ENCODE measurements around the gene GJB3. TPM values are rescaled to one million over a fixed set of nuclear protein-coding genes. Genes with fewer than 3 reads are reported as not detected.
"Not testable (repeated sequence)": the region's sequence is repeated elsewhere in the genome, so short reads cannot be mapped to it uniquely, and the experiment has no call there.

The GJB3 gene
- total and polyA plus RNA-seq, 2 donors (not counting 1 experiment from before 2014, with no cell fraction given), result not detected

DNA sequence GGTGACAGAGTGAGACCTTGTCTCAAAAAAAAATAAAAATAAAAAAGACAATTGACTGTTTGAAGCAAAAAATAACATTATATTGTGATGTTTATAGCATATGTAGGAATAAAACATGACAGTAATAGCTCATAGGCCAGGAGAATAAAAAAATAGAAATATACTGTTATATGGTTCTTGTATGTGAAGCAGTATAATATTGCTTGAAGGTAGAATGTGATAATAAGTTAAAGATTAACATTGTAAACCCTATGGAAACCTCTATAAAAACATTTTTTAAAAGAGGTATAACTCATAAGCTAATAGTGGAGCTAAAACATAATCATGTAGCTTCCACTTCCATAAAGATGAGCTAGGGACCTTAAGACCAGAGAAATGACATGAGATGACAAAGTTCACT lies 35.3 kb downstream of the GJB3 start:
- Histone ChIP-seq H4K20me1 (ENCODE audit: control insufficient read depth, insufficient read depth, low read length, poor library complexity, severe bottlenecking) (no peaks in the 10 kb centered on the region), H3K79me2 (ENCODE audit: control insufficient read depth, insufficient read depth, low read length) (no peaks in the 10 kb centered on the region), H3K27ac (ENCODE audit: low read length in 2 of 2) (no peak overlapping the region), H3K4me1 (ENCODE audit: control insufficient read depth in 2 of 2, insufficient read depth in 2 of 2, low read length in 2 of 2) (no peaks in the 10 kb centered on the region), H3K9ac (ENCODE audit: low read length) (no peak overlapping the region), H3K9me3 (ENCODE audit: control extremely low read depth in 1 of 3, control insufficient read depth in 2 of 3, insufficient read depth in 1 of 3, low read length in 2 of 3) (peaks cover 0 to 3% (median 1%) of the 10 kb centered on the region in 3 donors), H3K4me3 (ENCODE audit: control extremely low read depth in 1 of 5, extremely low read depth in 1 of 5, insufficient read depth in 1 of 5, low read depth in 2 of 5, low read length in 4 of 5) (no peak overlapping the region), H2AFZ (ENCODE audit: insufficient read depth, low read depth, low read length, poor library complexity, severe bottlenecking) (no peak overlapping the region), H3K27me3 (replicated peaks in 1 of 4; ENCODE audit: control extremely low read depth in 1 of 4, control insufficient read depth in 3 of 4, insufficient read depth in 4 of 4, low read length in 3 of 4) (no peaks in the 10 kb centered on the region), H3K36me3 (replicated peaks in 1 of 2; ENCODE audit: control extremely low read depth in 1 of 2, control insufficient read depth in 1 of 2, extremely low read depth in 1 of 2, insufficient read depth in 2 of 2, low read length in 1 of 2) (no peaks in the 10 kb centered on the region), H3K4me2 (replicated peaks; ENCODE audit: low read depth, low read length, poor library complexity, severe bottlenecking) (no peak overlapping the region)
- POLR2A ChIA-PET, result no interaction called here
- H3K9me3 Mint-ChIP-seq (ENCODE audit: insufficient read depth), result no peaks in the 10 kb centered on the region
- intact Hi-C loops (cut with micrococcal nuclease), result no loop called here
- CTCF ChIA-PET, result interaction anchor here (0.6 kb wide), 1 partner anchor 31 kb away, joined by 3 read pairs; no protein-coding TSS in a partner anchor
- peaks cover 3% of the 10 kb centered on the region for H3K27me3 Mint-ChIP-seq
- DNase-seq (no peak), ATAC-seq (ENCODE audit: low read depth) (no peak)
- TF ChIP-seq, protein P1, sequence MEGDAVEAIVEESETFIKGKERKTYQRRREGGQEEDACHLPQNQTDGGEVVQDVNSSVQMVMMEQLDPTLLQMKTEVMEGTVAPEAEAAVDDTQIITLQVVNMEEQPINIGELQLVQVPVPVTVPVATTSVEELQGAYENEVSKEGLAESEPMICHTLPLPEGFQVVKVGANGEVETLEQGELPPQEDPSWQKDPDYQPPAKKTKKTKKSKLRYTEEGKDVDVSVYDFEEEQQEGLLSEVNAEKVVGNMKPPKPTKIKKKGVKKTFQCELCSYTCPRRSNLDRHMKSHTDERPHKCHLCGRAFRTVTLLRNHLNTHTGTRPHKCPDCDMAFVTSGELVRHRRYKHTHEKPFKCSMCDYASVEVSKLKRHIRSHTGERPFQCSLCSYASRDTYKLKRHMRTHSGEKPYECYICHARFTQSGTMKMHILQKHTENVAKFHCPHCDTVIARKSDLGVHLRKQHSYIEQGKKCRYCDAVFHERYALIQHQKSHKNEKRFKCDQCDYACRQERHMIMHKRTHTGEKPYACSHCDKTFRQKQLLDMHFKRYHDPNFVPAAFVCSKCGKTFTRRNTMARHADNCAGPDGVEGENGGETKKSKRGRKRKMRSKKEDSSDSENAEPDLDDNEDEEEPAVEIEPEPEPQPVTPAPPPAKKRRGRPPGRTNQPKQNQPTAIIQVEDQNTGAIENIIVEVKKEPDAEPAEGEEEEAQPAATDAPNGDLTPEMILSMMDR (IDR thresholded peaks at IDR 0.05), result no peak
- no peak for TF ChIP-seq EZH2 (IDR thresholded peaks at IDR 0.05; ENCODE audit: borderline replicate concordance, insufficient read depth, low read depth, low read length, poor library complexity, severe bottlenecking)
- no peak overlapping the region for H3K4me3 Mint-ChIP-seq
- H3K4me1 Mint-ChIP-seq, result peaks cover 1% of the 10 kb centered on the region
- H3K27ac Mint-ChIP-seq, result no peak overlapping the region

- no peak overlapping the region for H2AFZ ChIP-seq (ENCODE audit: insufficient read depth, low read depth, low read length, poor library complexity, severe bottlenecking)
- no peaks in the 10 kb centered on the region for H3K4me1 ChIP-seq (ENCODE audit: control insufficient read depth in 2 of 2, insufficient read depth in 2 of 2, low read length in 2 of 2)
- Mint-ChIP-seq H3K4me1 (peaks cover 6% of the 10 kb centered on the region), H3K9me3 (ENCODE audit: insufficient read depth) (no peaks in the 10 kb centered on the region), H3K27me3 (peaks cover 3% of the 10 kb centered on the region), H3K4me3 (no peak overlapping the region), H3K27ac (no peak overlapping the region)
- no peaks in the 10 kb centered on the region for H3K27me3 ChIP-seq (replicated peaks in 1 of 4; ENCODE audit: control extremely low read depth in 1 of 4, control insufficient read depth in 3 of 4, insufficient read depth in 4 of 4, low read length in 3 of 4)
- H3K27ac ChIP-seq (ENCODE audit: low read length in 2 of 2), result no peak overlapping the region
- H3K9me3 ChIP-seq (ENCODE audit: control extremely low read depth in 1 of 3, control insufficient read depth in 2 of 3, insufficient read depth in 1 of 3, low read length in 2 of 3), result peaks cover 0 to 1% (median 0%) of the 10 kb centered on the region in 3 donors
- H3K4me2 ChIP-seq (replicated peaks; ENCODE audit: low read depth, low read length, poor library complexity, severe bottlenecking), result no peak overlapping the region
- no peak for ATAC-seq (ENCODE audit: low read depth)
- POLR2A ChIA-PET, result no interaction called here
- intact Hi-C loops (cut with micrococcal nuclease), result no loop called here
- TF ChIP-seq, protein P1 (IDR thresholded peaks at IDR 0.05), result no peak
- no peak for TF ChIP-seq EZH2 (IDR thresholded peaks at IDR 0.05; ENCODE audit: borderline replicate concordance, insufficient read depth, low read depth, low read length, poor library complexity, severe bottlenecking)
- H4K20me1 ChIP-seq (ENCODE audit: control insufficient read depth, insufficient read depth, low read length, poor library complexity, severe bottlenecking), result no peaks in the 10 kb centered on the region
- DNase-seq, result no peak
- no peak overlapping the region for H3K9ac ChIP-seq (ENCODE audit: low read length)
- CTCF ChIA-PET, result no interaction called here
- no peaks in the 10 kb centered on the region for H3K36me3 ChIP-seq (replicated peaks in 1 of 2; ENCODE audit: control extremely low read depth in 1 of 2, control insufficient read depth in 1 of 2, extremely low read depth in 1 of 2, insufficient read depth in 2 of 2, low read length in 1 of 2)
- H3K79me2 ChIP-seq (ENCODE audit: control insufficient read depth, insufficient read depth, low read length), result no peaks in the 10 kb centered on the region
- WGBS (ENCODE audit: insufficient coverage), result no CpG with 5 or more reads among the region's 3 CpGs
- H3K4me3 ChIP-seq (ENCODE audit: control extremely low read depth in 1 of 5, extremely low read depth in 1 of 5, insufficient read depth in 1 of 5, low read depth in 2 of 5, low read length in 4 of 5), result no peak overlapping the region
Measured at GRCh38 chr1:34816778-34817177, 35.8 kb downstream of the GJB3 start.

- H2AFZ ChIP-seq (ENCODE audit: insufficient read depth, low read depth, low read length, poor library complexity, severe bottlenecking); H3K27me3 ChIP-seq (replicated peaks in 1 of 4; ENCODE audit: control extremely low read depth in 1 of 4, control insufficient read depth in 3 of 4, insufficient read depth in 4 of 4, low read length in 3 of 4); DNase-seq; H3K4me1 ChIP-seq (ENCODE audit: control insufficient read depth in 2 of 2, insufficient read depth in 2 of 2, low read length in 2 of 2); H3K4me3 ChIP-seq (ENCODE audit: control extremely low read depth in 1 of 5, extremely low read depth in 1 of 5, insufficient read depth in 1 of 5, low read depth in 2 of 5, low read length in 4 of 5); POLR2A ChIA-PET; H3K4me2 ChIP-seq (replicated peaks; ENCODE audit: low read depth, low read length, poor library complexity, severe bottlenecking); H3K9me3 ChIP-seq (ENCODE audit: control extremely low read depth in 1 of 3, control insufficient read depth in 2 of 3, insufficient read depth in 1 of 3, low read length in 2 of 3); H3K27ac ChIP-seq (ENCODE audit: low read length in 2 of 2); H3K4me3 Mint-ChIP-seq; H3K4me1 Mint-ChIP-seq; intact Hi-C loops (cut with micrococcal nuclease); H3K27ac Mint-ChIP-seq; ATAC-seq (ENCODE audit: low read depth); H4K20me1 ChIP-seq (ENCODE audit: control insufficient read depth, insufficient read depth, low read length, poor library complexity, severe bottlenecking); H3K9ac ChIP-seq (ENCODE audit: low read length); H3K79me2 ChIP-seq (ENCODE audit: control insufficient read depth, insufficient read depth, low read length); H3K9me3 Mint-ChIP-seq (ENCODE audit: insufficient read depth); H3K27me3 Mint-ChIP-seq; H3K36me3 ChIP-seq (replicated peaks in 1 of 2; ENCODE audit: control extremely low read depth in 1 of 2, control insufficient read depth in 1 of 2, extremely low read depth in 1 of 2, insufficient read depth in 2 of 2, low read length in 1 of 2): not testable (repeated sequence)
- WGBS (ENCODE audit: insufficient coverage), result no CpG with 5 or more reads among the region's 2 CpGs
- CTCF ChIA-PET, result interaction anchor here (0.6 kb wide), 1 partner anchor 48 kb away, joined by 3 read pairs; no protein-coding TSS in a partner anchor
Measured at GRCh38 chr1:34818862-34819261, 37.8 kb downstream of the GJB3 start.
